ENCODE measurements around the gene NPAP1. TPM values are rescaled to one million over a fixed set of nuclear protein-coding genes. Genes with fewer than 3 reads are reported as not detected.

NPAP1 gene
- total RNA-seq, result not detected in 2 replicates

GRCh38 chr15:24675332-24676144, at the start of gene NPAP1:
TSS of gene NPAP1 (plus strand) at chr15:24675775. CDS start at chr15:24675868, 93 bp downstream.

All from smooth muscle cell of bladder (primary cell).